Measurements from ENCODE around the gene CSNK1D.

The CSNK1D gene

DNA sequence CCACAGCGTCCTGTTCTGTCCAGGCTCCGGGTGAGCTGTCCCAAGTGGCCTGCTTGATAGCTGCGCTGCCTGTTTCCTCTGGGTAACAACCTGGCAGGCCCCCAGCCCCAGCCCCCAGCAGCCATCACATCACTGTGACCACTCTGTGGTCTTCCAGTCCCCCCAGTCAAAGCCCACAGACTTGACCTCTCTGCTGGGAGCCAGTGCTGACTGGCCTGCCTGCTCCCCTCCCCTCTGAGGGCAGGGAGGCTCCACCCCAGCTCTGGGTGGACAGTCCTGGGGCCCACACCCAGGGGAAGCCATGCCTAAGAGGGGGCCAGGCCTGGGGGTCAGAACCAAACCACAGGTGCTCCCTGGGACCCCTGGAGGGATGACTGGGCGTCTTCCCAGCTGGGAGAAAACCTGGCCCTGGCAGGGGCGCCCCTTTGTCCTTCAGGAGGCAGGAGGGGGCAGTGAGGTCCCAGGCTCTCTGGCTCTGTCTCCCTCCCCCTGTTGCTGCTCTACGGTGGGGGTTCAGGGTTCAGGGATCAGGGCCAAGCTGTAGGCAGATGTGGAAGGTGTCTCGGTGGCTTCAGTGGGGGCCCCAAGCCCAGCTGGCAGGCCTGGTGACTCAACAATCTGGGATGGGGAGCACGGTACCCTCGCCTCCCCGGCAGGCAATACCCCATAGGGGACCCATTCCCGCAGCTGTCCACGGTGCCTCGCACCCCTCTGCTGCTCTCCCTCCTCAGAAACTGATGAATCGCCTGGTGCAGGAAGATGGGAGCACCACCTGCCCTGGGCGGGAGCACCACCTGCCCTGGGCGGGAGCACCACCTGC, 46.5 kb downstream of the CSNK1D start:
- no peak for DNase-seq

GRCh38 chr17:82226146-82226808, 47.2 kb downstream of the CSNK1D start:
- no peak for DNase-seq

- no peak for DNase-seq
Observed at GRCh38 chr17:82225368-82226029, 48.0 kb downstream of the CSNK1D start.

DNA sequence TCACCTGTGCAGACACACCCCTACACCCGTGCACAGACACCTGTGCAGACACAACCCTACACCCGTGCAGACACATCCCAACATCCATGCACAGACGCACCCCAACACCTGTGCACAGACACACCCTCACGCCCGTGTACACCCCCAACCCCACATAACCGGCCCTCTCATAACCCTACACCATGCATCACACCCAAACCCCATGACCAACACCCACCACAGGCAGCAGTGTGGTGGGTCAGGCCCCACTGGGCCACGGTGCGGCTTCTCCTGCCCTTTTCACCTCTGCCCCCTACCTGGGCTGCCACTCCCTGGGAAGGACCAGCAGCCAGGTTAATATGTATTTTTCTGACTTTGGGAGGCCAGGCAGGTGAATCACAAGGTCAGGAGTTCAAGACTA, 48.8 kb downstream of the CSNK1D start:
- no peak for DNase-seq

DNA sequence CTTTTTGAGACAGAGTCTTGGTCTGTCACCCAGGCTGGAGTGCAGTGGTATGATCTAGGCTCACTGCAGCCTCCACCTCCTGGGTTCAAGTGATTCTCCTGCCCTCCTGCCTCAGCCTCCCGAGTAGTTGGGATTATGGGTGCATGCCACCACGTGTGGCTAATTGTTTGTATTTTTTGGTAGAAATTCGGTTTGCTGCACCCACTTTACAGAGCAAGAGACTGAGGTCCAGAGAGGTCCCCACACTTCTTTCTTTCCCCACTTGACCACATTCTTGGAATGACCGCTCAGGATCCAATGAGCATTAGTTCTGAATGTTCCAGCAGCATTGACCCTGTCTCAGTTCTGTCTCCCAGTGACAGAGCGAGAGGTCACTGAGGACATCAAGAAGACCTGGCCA, 50.0 kb downstream of the CSNK1D start:
- DNase-seq: no peak

DNA sequence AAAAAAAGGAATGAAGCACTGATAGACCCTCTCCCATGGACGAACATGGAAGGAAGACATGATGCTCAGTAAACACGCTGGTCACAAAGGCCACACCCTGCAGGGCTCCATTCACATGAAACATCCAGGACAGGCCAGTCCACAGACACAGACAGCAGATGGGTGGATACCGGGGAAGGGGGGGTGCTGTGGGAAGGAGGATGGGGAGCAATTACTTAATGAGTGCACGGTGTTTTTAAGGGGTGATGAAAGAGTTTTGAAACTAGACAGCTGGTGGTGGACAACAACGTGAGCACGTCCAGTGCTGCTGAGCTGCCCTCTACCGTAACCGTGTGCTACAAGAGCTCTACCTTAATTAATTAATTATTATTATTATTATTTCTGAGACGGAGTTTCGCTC, 50.7 kb downstream of the CSNK1D start:
- no peak for DNase-seq

DNA sequence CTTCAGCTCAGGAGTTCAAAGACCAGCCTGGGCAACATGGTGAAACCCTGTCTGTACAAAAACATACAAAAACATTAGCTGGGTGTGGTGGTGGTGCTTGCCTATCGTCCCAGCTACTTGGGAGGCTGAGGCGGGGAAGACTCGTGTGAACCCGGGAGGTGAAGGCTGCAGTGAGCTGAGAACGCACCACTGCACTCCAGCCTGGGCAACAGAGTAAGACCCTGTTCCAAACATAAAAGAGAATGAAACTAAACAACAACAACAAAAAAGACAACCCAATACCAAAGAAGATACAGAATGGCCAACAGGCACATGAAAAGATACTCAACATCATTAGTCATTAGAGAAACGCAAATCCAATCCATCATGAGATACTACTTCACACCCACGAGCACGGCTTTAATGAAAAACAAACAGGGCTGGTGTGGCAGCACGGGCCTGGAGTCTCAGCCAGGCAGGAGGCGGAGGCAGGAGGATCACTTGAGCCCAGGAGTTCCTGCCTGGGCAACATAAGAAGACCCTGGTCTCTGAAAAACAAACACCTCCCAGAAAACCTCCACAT, 52.1 kb downstream of the CSNK1D start:
- DNase-seq: no peak

DNA sequence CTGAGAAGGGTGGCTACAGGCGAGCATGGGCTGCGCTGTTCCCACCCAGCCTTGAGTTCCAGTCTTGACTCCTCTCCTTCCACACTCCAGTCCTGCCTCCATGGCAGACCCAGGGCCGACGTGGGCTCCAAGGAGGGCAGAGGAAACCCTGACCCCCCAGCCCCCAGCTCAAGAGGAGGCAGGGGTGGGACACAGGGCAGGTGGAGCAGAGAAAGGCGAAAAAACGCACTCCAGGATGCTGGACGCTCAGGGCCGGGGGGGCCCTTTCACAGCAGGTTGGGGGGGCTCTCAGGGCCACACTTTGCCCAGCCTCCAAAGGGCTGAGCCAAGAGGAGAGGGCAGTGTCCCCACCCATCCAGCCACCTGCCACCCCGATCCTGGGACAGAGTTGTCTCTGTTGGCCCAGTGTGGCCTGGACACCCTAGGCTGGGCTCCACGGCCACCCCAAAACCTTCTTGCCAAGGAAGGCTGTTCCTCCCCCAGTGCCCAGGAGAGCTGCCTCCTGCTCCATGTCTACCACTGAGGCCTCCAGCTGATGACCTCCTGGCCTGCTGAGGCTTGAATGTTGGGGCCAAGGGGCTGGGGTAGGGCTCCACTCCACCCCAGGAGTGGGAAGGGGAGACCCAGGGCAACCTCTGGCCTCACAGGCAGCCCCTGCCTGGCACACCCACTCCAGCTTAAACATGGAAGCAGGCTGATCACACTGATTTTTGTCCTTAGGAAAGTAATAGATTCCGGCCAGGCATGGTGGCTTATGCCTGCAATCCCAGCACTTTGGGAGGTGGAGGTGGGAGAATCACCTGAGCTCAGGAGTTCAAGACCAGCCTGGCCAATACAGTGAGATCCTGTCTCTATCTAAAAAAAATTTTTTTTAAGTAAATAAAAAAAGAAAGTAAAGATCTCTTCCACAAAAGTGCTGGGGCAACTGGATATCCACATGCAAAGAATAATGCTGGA, 53.5 kb downstream of the CSNK1D start:
- DNase-seq: no peak

DNA sequence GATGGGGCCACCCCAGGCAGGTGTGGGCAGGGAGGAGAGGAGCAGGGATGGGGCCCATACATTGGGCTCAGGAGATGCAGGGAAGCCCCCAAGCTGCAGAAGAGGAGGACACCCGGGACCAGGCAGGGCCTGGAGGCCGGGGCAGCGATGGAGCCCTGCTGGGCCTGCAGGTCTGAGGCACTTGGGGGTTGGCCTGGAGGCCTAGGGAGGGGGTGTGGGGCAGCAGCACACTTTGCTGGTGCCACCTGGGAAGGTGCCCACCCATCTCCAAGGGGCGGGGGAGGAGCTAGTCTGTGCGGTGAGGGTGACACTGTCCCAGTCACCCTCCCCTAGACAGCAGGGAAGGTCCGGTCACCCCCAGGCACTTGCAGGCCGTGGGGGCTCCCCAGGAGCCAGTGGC, 54.4 kb downstream of the CSNK1D start:
- no peak for DNase-seq

DNA sequence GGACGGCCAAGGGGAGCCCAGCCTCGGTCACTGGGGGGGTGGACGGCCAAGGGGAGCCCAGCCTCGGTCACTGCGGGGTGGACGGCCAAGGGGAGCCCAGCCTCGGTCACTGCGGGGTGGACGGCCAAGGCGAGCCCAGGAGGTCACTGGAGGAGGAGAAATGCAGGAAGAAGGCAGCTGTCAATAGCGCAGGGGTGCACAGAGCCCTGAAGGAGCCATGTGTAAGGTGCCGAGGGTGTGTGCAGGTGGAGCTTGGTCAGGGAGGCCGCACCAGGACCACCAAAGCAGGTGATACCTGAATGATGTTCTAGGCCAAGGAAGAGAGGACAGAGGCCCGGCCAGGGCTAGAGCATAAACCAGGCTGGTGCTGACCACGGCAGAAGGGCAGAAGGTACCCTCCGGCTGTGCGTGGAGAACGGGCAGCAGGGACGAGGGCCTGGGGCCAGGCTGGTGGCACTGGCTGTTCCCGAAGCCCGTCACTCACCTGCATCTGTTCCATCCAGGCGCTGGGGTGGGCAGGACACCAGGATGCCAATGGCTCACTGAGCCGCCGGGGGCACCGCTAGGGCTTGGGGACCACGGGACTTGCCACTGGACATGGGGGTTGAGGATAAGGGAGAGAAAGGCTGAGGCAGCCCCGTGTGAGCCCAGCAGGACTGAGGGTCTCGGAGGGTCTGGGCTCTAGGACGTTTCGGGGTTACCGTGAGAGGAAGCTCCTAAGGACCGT, 55.0 kb downstream of the CSNK1D start:
- no peak for DNase-seq

DNA sequence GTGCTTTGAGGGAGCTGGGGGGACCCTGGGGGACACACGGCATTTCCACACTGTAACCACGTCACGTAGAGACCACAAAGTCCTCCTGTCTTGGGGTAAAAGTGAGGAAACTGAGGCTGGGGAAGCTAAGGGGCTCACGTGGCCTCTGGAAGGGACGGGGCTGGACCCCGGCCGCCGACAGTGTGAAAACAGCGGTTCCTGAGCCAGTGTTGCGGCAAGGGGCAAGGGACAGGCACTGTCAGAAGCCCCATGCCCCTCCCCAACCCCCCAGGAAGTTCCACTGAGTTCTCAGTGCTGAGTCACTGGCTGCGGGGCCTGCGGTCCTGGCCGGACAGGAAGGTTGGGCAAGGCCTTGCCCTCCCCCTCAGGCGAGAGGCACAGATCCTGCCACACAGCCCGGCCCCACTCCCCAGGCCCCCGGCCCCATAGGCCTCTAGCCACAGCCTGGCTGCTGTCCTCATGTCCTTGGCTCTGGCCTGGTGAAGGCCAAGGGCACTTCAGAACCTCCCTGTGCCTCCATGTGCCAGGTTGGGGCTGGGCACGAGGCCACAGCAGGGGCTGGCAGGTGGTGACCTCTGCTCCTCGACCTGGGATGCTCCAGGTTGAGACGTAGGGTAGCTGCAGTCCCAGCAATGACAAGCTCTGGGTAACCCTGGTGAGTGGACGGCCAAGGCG, 55.8 kb downstream of the CSNK1D start:
- DNase-seq: no peak

GRCh38 chr17:82217120-82217529, 56.4 kb downstream of the CSNK1D start:
- DNase-seq: no peak

- no peak for DNase-seq
Observed at GRCh38 chr17:82216301-82217119, 57.0 kb downstream of the CSNK1D start.

- no peak for DNase-seq
Observed at GRCh38 chr17:82215972-82216300, 57.6 kb downstream of the CSNK1D start.

DNA sequence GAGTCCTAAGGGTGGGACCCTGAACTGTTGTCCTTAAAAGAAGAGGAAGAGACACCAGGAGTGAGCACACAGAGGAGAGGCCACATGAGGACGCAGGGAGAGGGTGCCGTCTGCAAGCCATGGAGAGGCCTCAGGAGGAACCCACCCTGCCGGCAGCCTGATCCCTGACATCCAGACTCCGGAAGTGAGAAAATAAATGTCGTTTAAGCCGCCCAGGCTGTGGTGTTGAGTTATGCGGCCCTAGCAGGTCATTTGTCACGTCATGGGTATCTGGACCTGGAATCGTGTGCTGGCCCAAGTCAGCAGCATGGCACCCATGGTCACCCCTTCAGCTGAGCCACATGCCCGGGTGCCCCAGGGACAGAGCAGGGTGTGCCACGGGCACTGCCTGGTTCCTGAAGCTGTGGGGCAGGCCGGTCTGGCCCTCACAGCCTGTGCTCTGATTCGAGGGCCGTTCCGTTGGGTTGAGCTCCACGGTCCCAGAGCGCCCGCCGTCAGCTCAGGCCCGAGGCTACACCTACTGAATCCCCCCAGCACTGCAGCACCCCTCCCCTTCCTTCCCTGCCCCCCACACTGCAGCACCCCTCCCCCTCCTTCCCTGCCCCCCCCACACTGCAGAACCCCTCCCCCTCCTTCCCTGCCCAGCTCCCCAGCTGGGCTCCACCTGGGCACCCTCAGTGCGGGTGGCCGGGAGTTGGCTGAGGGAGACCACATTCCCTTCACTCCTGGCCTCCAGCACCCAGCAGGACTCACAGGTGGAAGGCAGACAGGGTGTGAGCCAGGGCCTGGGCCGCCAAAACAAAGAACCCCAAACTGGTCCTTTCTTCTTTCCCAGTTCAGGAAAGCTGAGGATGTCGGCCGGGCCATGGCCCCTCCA, 58.2 kb downstream of the CSNK1D start:
- peak in 1 of 2 experiments; percentile 24 for DNase-seq

DNA sequence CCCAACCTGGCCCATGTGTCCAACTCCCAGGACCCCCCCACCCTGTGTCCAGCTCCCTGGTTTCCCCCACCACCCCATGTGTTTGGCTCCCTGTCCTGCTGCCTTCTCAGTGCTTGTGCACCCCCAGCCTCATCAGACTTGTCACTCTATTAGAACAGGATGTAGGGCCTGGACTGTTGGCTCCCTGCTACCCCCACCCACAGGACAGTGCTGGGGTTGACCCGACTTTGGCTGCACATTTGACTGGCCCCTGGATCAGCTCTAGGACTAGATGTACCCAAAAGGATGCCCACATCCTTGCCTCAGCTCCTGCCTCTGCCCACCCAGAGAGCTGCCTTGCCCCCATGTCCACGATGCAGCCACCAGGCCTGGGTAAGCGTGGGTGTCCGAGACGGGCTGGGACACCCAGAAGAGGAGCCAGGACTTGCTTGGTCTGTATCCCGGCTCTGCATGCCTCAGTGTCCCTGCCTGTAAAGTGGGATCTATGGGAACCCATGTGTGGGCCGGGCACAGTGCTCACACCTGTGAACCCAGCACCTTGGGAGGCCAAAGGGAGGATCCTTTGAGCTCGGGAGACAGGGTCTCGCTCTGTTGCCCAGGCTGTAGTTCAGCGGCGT, 59.4 kb downstream of the CSNK1D start:
- DNase-seq: no peak

- DNase-seq: peak; percentile 55 to 68
Observed at GRCh38 chr17:82213251-82214011, 60.1 kb downstream of the CSNK1D start.

Measured in NCI-H526 (cell line).